WTC11 (cell line): ENCODE data around the gene THSD4. TPM values are rescaled to one million over a fixed set of nuclear protein-coding genes. Genes with fewer than 3 reads are reported as not detected.

ENCODE experiments used
- ATAC-seq: fragments of 200-7000 bp; cut with Tn5 transposase; 2 replicates; pipeline ENCODE4 v1.10.0; 2021; ENCODE audit warnings: mild to moderate bottlenecking, moderate library complexity
- CTCF ChIA-PET: fragments of 300-600 bp; sonication (Branson Sonifier 250); formaldehyde crosslinking; loops from one replicate; lab custom pipeline; 2021; ENCODE audit warnings: antibody characterized with exemption; lab: Charles Lee
- POLR2A ChIA-PET: fragments of 350-600 bp; sonication (Branson Sonifier 250); formaldehyde crosslinking; loops from one replicate; lab custom pipeline; 2021; ENCODE audit warnings: antibody characterized with exemption; lab: Charles Lee
- DNase-seq: peaks from one replicate; pipeline ENCODE4 v3.0.0; 2021; ENCODE audit warnings: low spot score
- H3K27ac Mint-ChIP-seq: 2 replicates; pipeline ENCODE4 v1.8.0; 2021; ENCODE audit warnings: mixed read lengths
- H3K27me3 Mint-ChIP-seq: 2 replicates; pipeline ENCODE4 v1.8.0; 2021; ENCODE audit warnings: low read depth, mild to moderate bottlenecking, moderate library complexity, mixed read lengths
- H3K36me3 Mint-ChIP-seq: 2 replicates; pipeline ENCODE4 v1.8.0; 2021; ENCODE audit warnings: mixed read lengths
- H3K4me1 Mint-ChIP-seq: 2 replicates; pipeline ENCODE4 v1.8.0; 2022; ENCODE audit warnings: mixed read lengths
- H3K4me3 Mint-ChIP-seq: 2 replicates; pipeline ENCODE4 v1.8.0; 2021; ENCODE audit warnings: mild to moderate bottlenecking, moderate library complexity, mixed read lengths
- H3K9me3 Mint-ChIP-seq: 2 replicates; pipeline ENCODE4 v1.8.0; 2021; ENCODE audit warnings: mixed read lengths
- CBFB ChIP-seq: sonication (generic); formaldehyde crosslinking; IDR thresholded peaks from 2 replicates; pipeline ENCODE4 v1.8.1; 2022; ENCODE audit warnings: mild to moderate bottlenecking, low read depth, missing genetic modification reagents
- CTCF ChIP-seq: fragments of 200-600 bp; IDR thresholded peaks from 2 replicates; pipeline ENCODE4 v1.8.0; 2022; ENCODE audit warnings: antibody characterized with exemption
- EMX1 ChIP-seq: fragments of 250-450 bp; sonication (Bioruptor Pico); IDR thresholded peaks from 2 replicates; pipeline ENCODE4 v1.8.0; 2021; ENCODE audit warnings: mild to moderate bottlenecking
- FOXJ3 ChIP-seq: sonication (generic); formaldehyde crosslinking; IDR thresholded peaks from 2 replicates; pipeline ENCODE4 v1.9.0; 2021; ENCODE audit warnings: missing genetic modification reagents, mild to moderate bottlenecking, borderline replicate concordance
- GABPB1 ChIP-seq: sonication (generic); formaldehyde crosslinking; IDR thresholded peaks from 2 replicates; pipeline ENCODE4 v1.8.1; 2023; ENCODE audit warnings: mild to moderate bottlenecking, missing genetic modification reagents
- KAT7 ChIP-seq: sonication (generic); formaldehyde crosslinking; IDR thresholded peaks from 2 replicates; pipeline ENCODE4 v1.8.1; 2023; ENCODE audit warnings: missing genetic modification reagents, mild to moderate bottlenecking, borderline replicate concordance
- MAX ChIP-seq: sonication (generic); formaldehyde crosslinking; IDR thresholded peaks from 2 replicates; pipeline ENCODE4 v1.8.0; 2022; ENCODE audit warnings: mild to moderate bottlenecking, missing genetic modification reagents
- NR2C2 ChIP-seq: sonication (generic); formaldehyde crosslinking; IDR thresholded peaks from 2 replicates; pipeline ENCODE4 v1.8.0; 2022; ENCODE audit warnings: mild to moderate bottlenecking, missing genetic modification reagents
- SMAD4 ChIP-seq: sonication (generic); formaldehyde crosslinking; IDR thresholded peaks from 2 replicates; pipeline ENCODE4 v1.8.0; 2022; ENCODE audit warnings: mild to moderate bottlenecking, missing genetic modification reagents
- TEAD4 ChIP-seq: sonication (generic); formaldehyde crosslinking; IDR thresholded peaks from 2 replicates; pipeline ENCODE4 v1.8.0; 2022; ENCODE audit warnings: mild to moderate bottlenecking, missing genetic modification reagents
- USF2 ChIP-seq: sonication (generic); formaldehyde crosslinking; IDR thresholded peaks from 2 replicates; pipeline ENCODE4 v1.8.1; 2023; ENCODE audit warnings: mild to moderate bottlenecking, missing genetic modification reagents, moderate library complexity
- ZNF121 ChIP-seq: sonication (generic); formaldehyde crosslinking; IDR thresholded peaks from 2 replicates; pipeline ENCODE4 v1.8.0; 2023; ENCODE audit warnings: missing genetic modification reagents
- ZNF232 ChIP-seq: sonication (generic); formaldehyde crosslinking; IDR thresholded peaks from 2 replicates; pipeline ENCODE4 v1.8.0; 2022; ENCODE audit warnings: mild to moderate bottlenecking, missing genetic modification reagents
- ZNF396 ChIP-seq: fragments of 250-450 bp; sonication (Bioruptor Pico); IDR thresholded peaks from 2 replicates; pipeline ENCODE4 v1.8.0; 2021; ENCODE audit warnings: mild to moderate bottlenecking, moderate library complexity, borderline replicate concordance
- total RNA-seq: library from RNA; stranded (reverse); gene quantifications from 3 replicates; pipeline ENCODE4 v1.2.3, GENCODE V29; 2021
- TF ChIP-seq, protein P1 (sequence below): fragments of 250-450 bp; sonication (Bioruptor Pico); IDR thresholded peaks from 2 replicates; pipeline ENCODE4 v1.9.0; 2021; ENCODE audit warnings: mild to moderate bottlenecking
- TF ChIP-seq, protein P2 (sequence below): sonication (generic); formaldehyde crosslinking; IDR thresholded peaks from 2 replicates; pipeline ENCODE4 v1.8.1; 2022; ENCODE audit warnings: mild to moderate bottlenecking, missing genetic modification reagents, moderate library complexity, borderline replicate concordance
- TF ChIP-seq, protein P3 (sequence below): sonication (generic); formaldehyde crosslinking; IDR thresholded peaks from 2 replicates; pipeline ENCODE4 v1.8.0; 2022; ENCODE audit warnings: mild to moderate bottlenecking, missing genetic modification reagents
- TF ChIP-seq, protein P4 (sequence below): fragments of 250-450 bp; sonication (Bioruptor Pico); IDR thresholded peaks from 2 replicates; pipeline ENCODE4 v1.9.0; 2021; ENCODE audit warnings: moderate library complexity, mild to moderate bottlenecking, inconsistent platforms, borderline replicate concordance
- TF ChIP-seq, protein P5 (sequence below): sonication (generic); formaldehyde crosslinking; IDR thresholded peaks from 2 replicates; pipeline ENCODE4 v1.8.1; 2023; ENCODE audit warnings: mild to moderate bottlenecking, missing genetic modification reagents, borderline replicate concordance

Gene THSD4
- total RNA-seq, 1 experiment from 2014 or later, result 7.8 TPM

DNA sequence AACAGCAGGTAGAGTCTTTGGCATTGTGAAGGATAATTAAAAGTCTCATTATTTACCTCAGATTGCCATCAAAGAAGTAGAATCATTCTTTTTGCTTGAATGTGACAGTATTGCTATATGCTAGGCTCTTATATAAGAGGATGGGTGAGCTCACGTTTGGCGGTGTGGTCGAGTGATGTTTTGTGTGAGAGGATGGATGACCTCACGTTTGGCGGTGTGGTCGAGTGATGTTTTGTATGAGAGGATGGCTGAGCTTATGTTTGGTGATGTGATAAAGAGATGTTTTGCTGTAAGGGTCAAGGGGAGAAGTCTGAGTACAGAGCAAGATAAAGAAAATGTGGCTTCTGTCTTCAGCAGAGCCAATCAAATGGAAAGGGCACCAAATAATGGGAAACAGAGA, 395.5 kb downstream of the THSD4 start:
- TF ChIP-seq, protein P1, sequence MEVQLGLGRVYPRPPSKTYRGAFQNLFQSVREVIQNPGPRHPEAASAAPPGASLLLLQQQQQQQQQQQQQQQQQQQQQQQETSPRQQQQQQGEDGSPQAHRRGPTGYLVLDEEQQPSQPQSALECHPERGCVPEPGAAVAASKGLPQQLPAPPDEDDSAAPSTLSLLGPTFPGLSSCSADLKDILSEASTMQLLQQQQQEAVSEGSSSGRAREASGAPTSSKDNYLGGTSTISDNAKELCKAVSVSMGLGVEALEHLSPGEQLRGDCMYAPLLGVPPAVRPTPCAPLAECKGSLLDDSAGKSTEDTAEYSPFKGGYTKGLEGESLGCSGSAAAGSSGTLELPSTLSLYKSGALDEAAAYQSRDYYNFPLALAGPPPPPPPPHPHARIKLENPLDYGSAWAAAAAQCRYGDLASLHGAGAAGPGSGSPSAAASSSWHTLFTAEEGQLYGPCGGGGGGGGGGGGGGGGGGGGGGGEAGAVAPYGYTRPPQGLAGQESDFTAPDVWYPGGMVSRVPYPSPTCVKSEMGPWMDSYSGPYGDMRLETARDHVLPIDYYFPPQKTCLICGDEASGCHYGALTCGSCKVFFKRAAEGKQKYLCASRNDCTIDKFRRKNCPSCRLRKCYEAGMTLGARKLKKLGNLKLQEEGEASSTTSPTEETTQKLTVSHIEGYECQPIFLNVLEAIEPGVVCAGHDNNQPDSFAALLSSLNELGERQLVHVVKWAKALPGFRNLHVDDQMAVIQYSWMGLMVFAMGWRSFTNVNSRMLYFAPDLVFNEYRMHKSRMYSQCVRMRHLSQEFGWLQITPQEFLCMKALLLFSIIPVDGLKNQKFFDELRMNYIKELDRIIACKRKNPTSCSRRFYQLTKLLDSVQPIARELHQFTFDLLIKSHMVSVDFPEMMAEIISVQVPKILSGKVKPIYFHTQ, result no peak
- TF ChIP-seq, protein P2, sequence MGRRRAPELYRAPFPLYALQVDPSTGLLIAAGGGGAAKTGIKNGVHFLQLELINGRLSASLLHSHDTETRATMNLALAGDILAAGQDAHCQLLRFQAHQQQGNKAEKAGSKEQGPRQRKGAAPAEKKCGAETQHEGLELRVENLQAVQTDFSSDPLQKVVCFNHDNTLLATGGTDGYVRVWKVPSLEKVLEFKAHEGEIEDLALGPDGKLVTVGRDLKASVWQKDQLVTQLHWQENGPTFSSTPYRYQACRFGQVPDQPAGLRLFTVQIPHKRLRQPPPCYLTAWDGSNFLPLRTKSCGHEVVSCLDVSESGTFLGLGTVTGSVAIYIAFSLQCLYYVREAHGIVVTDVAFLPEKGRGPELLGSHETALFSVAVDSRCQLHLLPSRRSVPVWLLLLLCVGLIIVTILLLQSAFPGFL (CRISPR knock-in tag), result no peak
- TF ChIP-seq ZNF121 (CRISPR knock-in tag), result no peak
- no peak for TF ChIP-seq TEAD4 (CRISPR knock-in tag)
- TF ChIP-seq GABPB1, result no peak
- TF ChIP-seq EMX1 (CRISPR knock-in tag), result no peak
- TF ChIP-seq MAX, result no peak
- no peak for TF ChIP-seq CTCF
- TF ChIP-seq ZNF232 (CRISPR knock-in tag), result no peak
- no peak for TF ChIP-seq NR2C2 (CRISPR knock-in tag)
- TF ChIP-seq USF2 (CRISPR knock-in tag), result no peak
- TF ChIP-seq, protein P3, sequence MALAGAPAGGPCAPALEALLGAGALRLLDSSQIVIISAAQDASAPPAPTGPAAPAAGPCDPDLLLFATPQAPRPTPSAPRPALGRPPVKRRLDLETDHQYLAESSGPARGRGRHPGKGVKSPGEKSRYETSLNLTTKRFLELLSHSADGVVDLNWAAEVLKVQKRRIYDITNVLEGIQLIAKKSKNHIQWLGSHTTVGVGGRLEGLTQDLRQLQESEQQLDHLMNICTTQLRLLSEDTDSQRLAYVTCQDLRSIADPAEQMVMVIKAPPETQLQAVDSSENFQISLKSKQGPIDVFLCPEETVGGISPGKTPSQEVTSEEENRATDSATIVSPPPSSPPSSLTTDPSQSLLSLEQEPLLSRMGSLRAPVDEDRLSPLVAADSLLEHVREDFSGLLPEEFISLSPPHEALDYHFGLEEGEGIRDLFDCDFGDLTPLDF (CRISPR knock-in tag), result no peak
- no peak for TF ChIP-seq ZNF396 (CRISPR knock-in tag)
- TF ChIP-seq, protein P4, sequence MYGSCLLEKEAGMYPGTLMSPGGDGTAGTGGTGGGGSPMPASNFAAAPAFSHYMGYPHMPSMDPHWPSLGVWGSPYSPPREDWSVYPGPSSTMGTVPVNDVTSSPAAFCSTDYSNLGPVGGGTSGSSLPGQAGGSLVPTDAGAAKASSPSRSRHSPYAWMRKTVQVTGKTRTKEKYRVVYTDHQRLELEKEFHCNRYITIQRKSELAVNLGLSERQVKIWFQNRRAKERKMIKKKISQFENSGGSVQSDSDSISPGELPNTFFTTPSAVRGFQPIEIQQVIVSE (CRISPR knock-in tag), result no peak
- no peak for TF ChIP-seq SMAD4 (CRISPR knock-in tag)
- TF ChIP-seq, protein P5, sequence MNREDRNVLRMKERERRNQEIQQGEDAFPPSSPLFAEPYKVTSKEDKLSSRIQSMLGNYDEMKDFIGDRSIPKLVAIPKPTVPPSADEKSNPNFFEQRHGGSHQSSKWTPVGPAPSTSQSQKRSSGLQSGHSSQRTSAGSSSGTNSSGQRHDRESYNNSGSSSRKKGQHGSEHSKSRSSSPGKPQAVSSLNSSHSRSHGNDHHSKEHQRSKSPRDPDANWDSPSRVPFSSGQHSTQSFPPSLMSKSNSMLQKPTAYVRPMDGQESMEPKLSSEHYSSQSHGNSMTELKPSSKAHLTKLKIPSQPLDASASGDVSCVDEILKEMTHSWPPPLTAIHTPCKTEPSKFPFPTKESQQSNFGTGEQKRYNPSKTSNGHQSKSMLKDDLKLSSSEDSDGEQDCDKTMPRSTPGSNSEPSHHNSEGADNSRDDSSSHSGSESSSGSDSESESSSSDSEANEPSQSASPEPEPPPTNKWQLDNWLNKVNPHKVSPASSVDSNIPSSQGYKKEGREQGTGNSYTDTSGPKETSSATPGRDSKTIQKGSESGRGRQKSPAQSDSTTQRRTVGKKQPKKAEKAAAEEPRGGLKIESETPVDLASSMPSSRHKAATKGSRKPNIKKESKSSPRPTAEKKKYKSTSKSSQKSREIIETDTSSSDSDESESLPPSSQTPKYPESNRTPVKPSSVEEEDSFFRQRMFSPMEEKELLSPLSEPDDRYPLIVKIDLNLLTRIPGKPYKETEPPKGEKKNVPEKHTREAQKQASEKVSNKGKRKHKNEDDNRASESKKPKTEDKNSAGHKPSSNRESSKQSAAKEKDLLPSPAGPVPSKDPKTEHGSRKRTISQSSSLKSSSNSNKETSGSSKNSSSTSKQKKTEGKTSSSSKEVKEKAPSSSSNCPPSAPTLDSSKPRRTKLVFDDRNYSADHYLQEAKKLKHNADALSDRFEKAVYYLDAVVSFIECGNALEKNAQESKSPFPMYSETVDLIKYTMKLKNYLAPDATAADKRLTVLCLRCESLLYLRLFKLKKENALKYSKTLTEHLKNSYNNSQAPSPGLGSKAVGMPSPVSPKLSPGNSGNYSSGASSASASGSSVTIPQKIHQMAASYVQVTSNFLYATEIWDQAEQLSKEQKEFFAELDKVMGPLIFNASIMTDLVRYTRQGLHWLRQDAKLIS, result no peak
- no peak for TF ChIP-seq KAT7 (CRISPR knock-in tag)
- no peak for TF ChIP-seq FOXJ3 (CRISPR knock-in tag)
- TF ChIP-seq CBFB (CRISPR knock-in tag), result no peak
- TF ChIP-seq, all 79 proteins: peak for 0
- no peak for DNase-seq
- Mint-ChIP-seq H3K36me3 (no peaks in the 10 kb centered on the region), H3K4me3 (no peak overlapping the region), H3K9me3 (no peaks in the 10 kb centered on the region), H3K27me3 (no peaks in the 10 kb centered on the region), H3K27ac (no peak overlapping the region; the same call in 1 of the 2 replicates), H3K4me1 (peaks cover 13% of the 10 kb centered on the region)
- ChIA-PET POLR2A (no interaction called here), CTCF (interaction anchor here (3.6 kb wide), 1 partner anchor 26 kb away, joined by 16 read pairs; no protein-coding TSS in a partner anchor)
- ATAC-seq, result no peak
